GM20431 (cell line): ENCODE data around the gene POLR3E.

Experiments used
- in situ Hi-C: fragments of 300-500 bp; cut with MseI, MboI; formaldehyde crosslinking; loops from one replicate; pipeline ENCODE4 v1.15.0; 2020; ENCODE audit warnings: low sequenced_read_pairs; ENCODE audit not compliant: unreplicated experiment

The POLR3E gene

GRCh38 chr16:22297114-22297870 lies at the start of gene POLR3E:
Gene POLR3E (plus strand): TSS chr16:22297409. CDS start chr16:22302969, 5,560 bp downstream.
- in situ Hi-C loops, result loop anchor here (10.0 kb wide), 1 partner anchor 92 kb away; the partner anchor contains the start of gene EEF2K

GRCh38 chr16:22250522-22250921 lies 46.7 kb upstream of the POLR3E start:
- in situ Hi-C loops, result no loop called here

- in situ Hi-C loops, result no loop called here
Measured at GRCh38 chr16:22252317-22252716, 44.9 kb upstream of the POLR3E start.

GRCh38 chr16:22253272-22253671 lies 43.9 kb upstream of the POLR3E start:
- in situ Hi-C loops, result no loop called here

GRCh38 chr16:22255335-22255734 lies 41.9 kb upstream of the POLR3E start:
- in situ Hi-C loops, result no loop called here

GRCh38 chr16:22257440-22257839 lies 39.8 kb upstream of the POLR3E start:
- in situ Hi-C loops, result no loop called here

GRCh38 chr16:22260490-22260889 lies 36.7 kb upstream of the POLR3E start:
- in situ Hi-C loops, result no loop called here

- in situ Hi-C loops, result no loop called here
Measured at GRCh38 chr16:22262460-22262859, 34.7 kb upstream of the POLR3E start.

GRCh38 chr16:22264786-22265185 lies 32.4 kb upstream of the POLR3E start:
- in situ Hi-C loops, result no loop called here

GRCh38 chr16:22265351-22265750 lies 31.9 kb upstream of the POLR3E start:
- in situ Hi-C loops, result no loop called here

GRCh38 chr16:22266546-22266945 lies 30.7 kb upstream of the POLR3E start:
- in situ Hi-C loops, result no loop called here

- in situ Hi-C loops, result no loop called here
Measured at GRCh38 chr16:22267764-22268163, 29.4 kb upstream of the POLR3E start.

GRCh38 chr16:22270525-22270924 lies 26.7 kb upstream of the POLR3E start:
- in situ Hi-C loops, result no loop called here

- in situ Hi-C loops, result no loop called here
Measured at GRCh38 chr16:22272870-22273650, 24.1 kb upstream of the POLR3E start.

- in situ Hi-C loops, result no loop called here
Measured at GRCh38 chr16:22274916-22275315, 22.3 kb upstream of the POLR3E start.

- in situ Hi-C loops, result no loop called here
Measured at GRCh38 chr16:22278441-22279230, 18.6 kb upstream of the POLR3E start.

GRCh38 chr16:22282254-22282892 lies 14.8 kb upstream of the POLR3E start:
- in situ Hi-C loops, result no loop called here

GRCh38 chr16:22284637-22285036 lies 12.6 kb upstream of the POLR3E start:
- in situ Hi-C loops, result no loop called here

GRCh38 chr16:22285080-22285479 lies 12.1 kb upstream of the POLR3E start:
- in situ Hi-C loops, result no loop called here

- in situ Hi-C loops, result loop anchor here (10.0 kb wide), 1 partner anchor 86 kb away; the partner anchor contains the start of gene EEF2K
Measured at GRCh38 chr16:22291020-22291419, 6.2 kb upstream of the POLR3E start.
